ENCODE results near the gene ESPNL. TPM values are rescaled to one million over a fixed set of nuclear protein-coding genes. Genes with fewer than 3 reads are reported as not detected.

ESPNL gene
- total RNA-seq, 4 donors from 2014 or later: 0.22 to 0.68 TPM; not detected in 2

- TF ChIP-seq CTCF (IDR thresholded peaks at IDR 0.05; ENCODE audit: low read depth): no peak
Observed at GRCh38 chr2:238152771-238153688, 52.9 kb downstream of the ESPNL start.

- TF ChIP-seq CTCF (IDR thresholded peaks at IDR 0.05; ENCODE audit: low read depth): no peak
Observed at GRCh38 chr2:238154570-238154969, 54.4 kb downstream of the ESPNL start.

GRCh38 chr2:238155051-238155760 is 55.1 kb downstream of the ESPNL start:
- TF ChIP-seq CTCF (IDR thresholded peaks at IDR 0.05; ENCODE audit: low read depth): no peak

- TF ChIP-seq CTCF (IDR thresholded peaks at IDR 0.05; ENCODE audit: low read depth): no peak
Observed at GRCh38 chr2:238155761-238156694, 55.9 kb downstream of the ESPNL start.

- TF ChIP-seq CTCF (IDR thresholded peaks at IDR 0.05; ENCODE audit: low read depth): no peak
Observed at GRCh38 chr2:238157506-238158017, 57.4 kb downstream of the ESPNL start.

- TF ChIP-seq CTCF (IDR thresholded peaks at IDR 0.05; ENCODE audit: low read depth): no peak
Observed at GRCh38 chr2:238158018-238158508, 57.9 kb downstream of the ESPNL start.

All from subcutaneous adipose tissue (tissue), 4 donors.